ENCODE measurements around the gene PROP1.

DNA sequence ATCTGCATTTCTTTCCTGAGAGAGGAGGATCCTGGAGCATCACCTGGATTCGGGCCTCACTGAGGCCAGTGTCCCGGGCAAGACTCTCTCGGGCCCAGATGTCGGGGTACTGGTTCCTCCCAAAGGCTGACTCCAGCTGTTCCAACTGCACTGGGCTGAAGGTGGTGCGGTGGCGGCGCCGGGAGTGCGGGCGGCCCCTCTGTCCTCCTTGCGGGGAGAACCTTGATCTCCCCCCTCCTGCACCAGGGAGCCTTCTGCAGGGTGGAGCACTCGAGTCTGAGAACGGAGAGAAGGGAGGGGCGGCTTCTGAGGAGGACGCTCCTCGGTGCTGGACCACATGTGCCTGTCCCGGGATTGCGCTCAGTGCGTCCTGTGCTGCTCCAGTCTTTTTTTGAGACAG, 2.0 kb downstream of the PROP1 start:
- TF ChIP-seq CTCF (conservative IDR thresholded peaks at IDR 0.05; ENCODE audit: low read depth, low read length) (no peak), EZH2 (IDR thresholded peaks at IDR 0.05; ENCODE audit: borderline replicate concordance, low read depth, low read length, poor library complexity, severe bottlenecking) (no peak)
